ENCODE data around the gene CLIP4. TPM values are rescaled to one million over a fixed set of nuclear protein-coding genes. Genes with fewer than 3 reads are reported as not detected.

Gene CLIP4
- total and polyA plus RNA-seq, 2 experiments from 2014 or later, result 0.06 to 0.14 TPM

GRCh38 chr2:29219374-29219773 is 104.2 kb downstream of the CLIP4 start:
- H3K9me3 Mint-ChIP-seq, result no peaks in the 10 kb centered on the region
- H3K36me3 Mint-ChIP-seq (ENCODE audit: low read depth), result no peaks in the 10 kb centered on the region
- H3K9me2 ChIP-seq (ENCODE audit: insufficient read depth), result no peaks in the 10 kb centered on the region
- TF ChIP-seq REST (IDR thresholded peaks at IDR 0.05; ENCODE audit: unreplicated experiment) (no peak), CTCF (conservative IDR thresholded peaks at IDR 0.05; ENCODE audit: low read depth in 2 of 2) (no peak), ZNF331 (CRISPR knock-in tag; IDR thresholded peaks at IDR 0.05; ENCODE audit: low read depth) (no peak), EZH2 (IDR thresholded peaks at IDR 0.05; ENCODE audit: low read depth, unreplicated experiment) (no peak), NANOG (IDR thresholded peaks at IDR 0.05; ENCODE audit: borderline replicate concordance) (no peak), ETS1 (IDR thresholded peaks at IDR 0.05) (no peak), STAT1 (IDR thresholded peaks at IDR 0.05; ENCODE audit: unreplicated experiment) (no peak), ZNF114 (CRISPR knock-in tag; IDR thresholded peaks at IDR 0.05) (no peak), CREB1 (CRISPR knock-in tag; IDR thresholded peaks at IDR 0.05; ENCODE audit: low read depth) (no peak), EZH2phosphoT487 (IDR thresholded peaks at IDR 0.05; ENCODE audit: unreplicated experiment) (no peak), ZNF462 (CRISPR knock-in tag; IDR thresholded peaks at IDR 0.05) (no peak), POLR2AphosphoS5 (IDR thresholded peaks at IDR 0.05; ENCODE audit: low read depth) (no peak), JUNB (IDR thresholded peaks at IDR 0.05; ENCODE audit: unreplicated experiment) (no peak)
- no peaks in the 10 kb centered on the region for H3K27me3 ChIP-seq (ENCODE audit: insufficient read depth)
- no peaks in the 10 kb centered on the region for H4K20me1 ChIP-seq (replicated peaks; ENCODE audit: insufficient read depth)
- peaks cover 4% of the 10 kb centered on the region for H3K27me3 Mint-ChIP-seq (ENCODE audit: insufficient read depth, low read depth, poor library complexity)
- H3K4me1 Mint-ChIP-seq, result peaks cover 11% of the 10 kb centered on the region; the same call in 2 of the 3 replicates
- H3K27ac Mint-ChIP-seq, result no peak overlapping the region
- no peaks in the 10 kb centered on the region for H3K4me1 ChIP-seq (ENCODE audit: insufficient read depth)
- H3K4me3 Mint-ChIP-seq, result no peak overlapping the region
- no peaks in the 10 kb centered on the region for H3K36me3 ChIP-seq (ENCODE audit: insufficient read depth)
- H3K4me3 ChIP-seq, result no peak overlapping the region
- no peak for DNase-seq (ENCODE audit: low spot score)
- no peak overlapping the region for H3K4me2 ChIP-seq
- no peaks in the 10 kb centered on the region for H3K79me2 ChIP-seq (replicated peaks; ENCODE audit: insufficient read depth)
- no peak overlapping the region for H2AFZ ChIP-seq
- no peaks in the 10 kb centered on the region for H3F3A ChIP-seq (replicated peaks; ENCODE audit: low read depth)
- ATAC-seq, result no peak
- H3K27ac ChIP-seq (ENCODE audit: low read depth), result no peak overlapping the region
